Bronchial epithelial cell (primary cell): ENCODE results near the gene KCNT2. TPM values are rescaled to one million over a fixed set of nuclear protein-coding genes. Genes with fewer than 3 reads are reported as not detected.
"Not testable (repeated sequence)": the region's sequence is repeated elsewhere in the genome, so short reads cannot be mapped to it uniquely, and the experiment has no call there.

Experiments
- DNase-seq: peaks from one replicate; pipeline ENCODE4 v3.0.0-alpha.2; 2010; ENCODE audit warnings: low read depth
- FAIRE-seq: peaks from 2 replicates; lab custom pipeline; 2011; peaks lifted over from hg19 to GRCh38; lab: Jason Lieb, UNC
- H3K27me3 ChIP-seq: 2 replicates; pipeline ENCODE4 v1.5.1; 2011; ENCODE audit warnings: low read length; ENCODE audit not compliant: control insufficient read depth, insufficient read depth
- H3K36me3 ChIP-seq: 2 replicates; pipeline ENCODE4 v1.5.1; 2011; ENCODE audit warnings: low read length; ENCODE audit not compliant: control insufficient read depth, insufficient read depth
- H3K4me3 ChIP-seq: 2 replicates; pipeline ENCODE4 v1.5.1; 2011; ENCODE audit warnings: mild to moderate bottlenecking, low read depth, low read length, control low read depth
- total RNA-seq: library from RNA; depleted of rRNA; stranded (reverse); fragments of >200 nt; gene quantifications from 2 replicates; pipeline ENCODE4 v1.2.1, GENCODE V29; 2014
- TF ChIP-seq, protein P1 (sequence below): IDR thresholded peaks from 2 replicates; pipeline ENCODE4 v1.5.1; 2011; ENCODE audit warnings: mild to moderate bottlenecking, moderate library complexity, low read length, control low read depth, inconsistent platforms; ENCODE audit not compliant: insufficient read depth, severe bottlenecking

Gene KCNT2
- total RNA-seq, 1 donor from 2014 or later, result under 0.01 TPM

DNA sequence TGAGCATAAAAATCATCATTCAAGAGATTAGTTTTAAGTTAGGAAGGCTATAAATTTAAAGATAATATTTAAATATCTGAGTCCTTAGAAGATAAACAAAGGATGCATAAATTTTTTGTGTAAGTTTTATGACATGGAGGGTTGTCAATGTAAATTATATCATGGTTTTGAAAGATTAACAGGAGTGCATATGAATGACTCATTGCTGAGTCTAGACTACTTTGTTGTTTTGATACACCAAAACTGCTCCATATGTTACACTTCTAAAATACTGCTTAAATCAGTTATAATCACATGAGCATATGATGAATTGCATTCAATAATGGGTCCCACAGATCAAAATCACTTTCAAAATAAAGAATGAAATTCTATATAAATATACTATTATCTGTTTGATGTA lies 312.5 kb downstream of the KCNT2 start:
- H3K27me3 ChIP-seq, result no peaks in the 10 kb centered on the region
- TF ChIP-seq, protein P1, sequence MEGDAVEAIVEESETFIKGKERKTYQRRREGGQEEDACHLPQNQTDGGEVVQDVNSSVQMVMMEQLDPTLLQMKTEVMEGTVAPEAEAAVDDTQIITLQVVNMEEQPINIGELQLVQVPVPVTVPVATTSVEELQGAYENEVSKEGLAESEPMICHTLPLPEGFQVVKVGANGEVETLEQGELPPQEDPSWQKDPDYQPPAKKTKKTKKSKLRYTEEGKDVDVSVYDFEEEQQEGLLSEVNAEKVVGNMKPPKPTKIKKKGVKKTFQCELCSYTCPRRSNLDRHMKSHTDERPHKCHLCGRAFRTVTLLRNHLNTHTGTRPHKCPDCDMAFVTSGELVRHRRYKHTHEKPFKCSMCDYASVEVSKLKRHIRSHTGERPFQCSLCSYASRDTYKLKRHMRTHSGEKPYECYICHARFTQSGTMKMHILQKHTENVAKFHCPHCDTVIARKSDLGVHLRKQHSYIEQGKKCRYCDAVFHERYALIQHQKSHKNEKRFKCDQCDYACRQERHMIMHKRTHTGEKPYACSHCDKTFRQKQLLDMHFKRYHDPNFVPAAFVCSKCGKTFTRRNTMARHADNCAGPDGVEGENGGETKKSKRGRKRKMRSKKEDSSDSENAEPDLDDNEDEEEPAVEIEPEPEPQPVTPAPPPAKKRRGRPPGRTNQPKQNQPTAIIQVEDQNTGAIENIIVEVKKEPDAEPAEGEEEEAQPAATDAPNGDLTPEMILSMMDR, result no peak
- FAIRE-seq, result no peak
- DNase-seq, result peak; percentile 37
- no peak overlapping the region for H3K4me3 ChIP-seq
- H3K36me3 ChIP-seq, result no peaks in the 10 kb centered on the region

DNA sequence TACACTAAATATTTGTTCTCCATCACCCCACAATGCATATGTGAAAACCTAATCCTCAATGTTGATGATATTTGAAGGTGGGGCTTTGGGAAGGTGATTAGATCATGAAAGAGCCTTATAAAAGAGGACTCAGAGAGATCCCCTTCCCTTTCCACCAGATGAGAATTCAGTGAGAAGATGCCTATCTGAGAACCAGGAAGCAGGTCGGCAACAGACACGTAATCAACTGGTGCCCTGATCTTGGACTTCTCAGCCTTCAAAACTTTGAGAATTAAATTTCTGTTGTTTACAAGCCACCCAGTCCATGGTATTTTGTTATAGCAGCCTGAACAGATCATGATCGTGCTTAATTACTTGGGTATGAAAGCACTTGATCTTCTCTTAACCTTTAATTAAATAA lies 329.4 kb downstream of the KCNT2 start:
- no peak for FAIRE-seq
- no peak for DNase-seq
- Histone ChIP-seq H3K4me3 (no peak overlapping the region), H3K27me3 (no peaks in the 10 kb centered on the region), H3K36me3 (no peaks in the 10 kb centered on the region)
- TF ChIP-seq, protein P1, result no peak

DNA sequence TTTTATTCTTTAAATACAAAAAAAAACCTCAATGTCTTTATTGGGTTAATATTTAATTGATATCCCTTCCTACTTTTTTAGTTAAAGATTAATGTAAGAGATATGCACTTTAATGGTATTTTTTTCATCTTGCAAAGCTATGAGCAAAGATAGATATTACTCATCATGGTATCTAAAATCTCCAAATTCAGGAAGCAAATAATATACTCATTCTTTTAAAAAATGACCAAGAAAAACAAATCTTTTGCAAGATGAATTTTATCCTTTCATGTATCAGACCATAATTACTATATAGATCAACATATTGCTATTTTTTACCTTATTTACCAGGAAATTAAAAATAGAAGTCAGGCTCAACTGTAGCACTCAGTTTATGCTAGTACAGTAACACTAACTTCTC lies 330.4 kb downstream of the KCNT2 start:
- Histone ChIP-seq H3K4me3 (no peak overlapping the region), H3K27me3 (no peaks in the 10 kb centered on the region), H3K36me3 (no peaks in the 10 kb centered on the region)
- no peak for FAIRE-seq
- DNase-seq, result no peak
- TF ChIP-seq, protein P1, result no peak

DNA sequence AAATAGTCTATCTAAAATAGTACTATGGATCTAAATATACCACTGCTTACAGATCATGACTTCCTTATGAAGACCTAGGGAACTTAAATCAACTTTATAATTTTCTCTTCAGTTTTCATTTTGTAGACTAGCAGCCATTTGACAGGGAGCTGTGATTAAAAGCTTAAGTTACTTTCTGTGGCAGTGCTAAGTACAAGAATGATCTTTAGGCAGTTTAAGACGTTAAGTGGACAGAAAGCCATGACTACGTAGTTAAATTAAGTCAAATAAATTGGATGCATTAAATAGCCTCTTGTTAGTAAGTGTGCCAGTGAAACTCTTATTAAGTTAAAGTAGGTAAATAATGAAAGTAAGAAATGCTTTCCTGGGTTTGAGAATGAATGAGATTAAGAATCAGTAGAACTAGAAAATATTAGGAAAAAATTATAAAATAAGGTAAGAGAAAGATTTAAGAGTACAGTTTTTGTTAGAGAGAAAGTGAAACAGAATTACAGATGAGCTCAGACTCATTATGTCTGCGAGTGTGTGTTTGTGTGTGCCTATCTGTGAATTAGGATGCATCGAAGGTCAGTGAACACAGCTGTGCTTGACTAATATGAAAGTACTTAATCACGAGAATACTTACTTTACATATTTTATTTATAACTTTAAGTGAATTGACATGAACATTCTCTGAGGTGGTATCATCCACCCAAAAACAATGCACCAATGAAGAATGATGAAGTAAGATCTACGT lies 336.9 kb downstream of the KCNT2 start:
- no peaks in the 10 kb centered on the region for H3K27me3 ChIP-seq
- no peak for FAIRE-seq
- TF ChIP-seq, protein P1, result no peak

DNA sequence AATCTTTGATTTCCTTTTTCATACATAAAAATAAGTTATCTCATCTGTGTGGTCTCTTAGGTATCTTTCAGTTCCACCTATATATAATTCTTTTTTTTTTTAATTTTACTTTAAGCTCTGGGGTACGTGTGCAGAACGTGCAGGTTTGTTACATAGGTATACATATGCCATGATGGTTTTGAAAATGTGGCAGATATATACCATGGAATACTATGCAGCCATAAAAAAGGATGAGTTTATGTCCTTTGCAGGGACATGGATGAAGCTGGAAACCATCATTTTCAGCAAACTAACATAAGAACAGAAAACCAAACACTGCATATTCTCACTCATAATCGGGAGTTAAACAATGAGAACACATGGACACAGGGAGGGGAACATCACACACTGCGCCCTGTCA lies 345.2 kb downstream of the KCNT2 start:
- DNase-seq, FAIRE-seq, H3K4me3 ChIP-seq, H3K27me3 ChIP-seq, H3K36me3 ChIP-seq: not testable (repeated sequence)

More for the DNA sequence above, 336.9 kb downstream of the KCNT2 start:
- no peak for DNase-seq
- no peak overlapping the region for H3K4me3 ChIP-seq
- no peaks in the 10 kb centered on the region for H3K36me3 ChIP-seq

DNA sequence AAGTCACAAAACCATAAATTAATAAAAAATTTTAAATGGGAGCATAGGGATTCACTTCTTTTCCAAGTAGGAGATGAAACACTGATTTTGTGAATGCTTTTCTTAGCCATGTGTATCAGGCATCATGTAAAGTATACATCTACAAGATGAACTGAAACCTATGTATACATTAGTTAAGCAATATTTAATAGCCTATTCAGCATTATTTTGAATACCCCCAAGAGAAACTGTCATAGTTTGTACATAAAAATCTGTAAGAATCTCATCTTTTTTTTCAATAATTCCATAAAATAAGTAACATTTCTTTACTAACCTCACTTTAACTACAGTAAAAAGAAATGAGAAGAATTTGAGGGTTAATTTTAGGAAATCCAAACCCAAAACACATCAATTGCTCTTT lies 348.0 kb downstream of the KCNT2 start:
- Histone ChIP-seq H3K36me3 (no peaks in the 10 kb centered on the region), H3K27me3 (no peaks in the 10 kb centered on the region), H3K4me3 (no peak overlapping the region)
- TF ChIP-seq, protein P1, result no peak
- FAIRE-seq (no peak), DNase-seq (no peak)
